ENCODE measurements around the gene SDC1. TPM values are rescaled to one million over a fixed set of nuclear protein-coding genes. Genes with fewer than 3 reads are reported as not detected.

The SDC1 gene
- total and polyA plus RNA-seq, 11 donors, result 0.15 to 2.2 (median 0.36) TPM; not detected in 1

DNA sequence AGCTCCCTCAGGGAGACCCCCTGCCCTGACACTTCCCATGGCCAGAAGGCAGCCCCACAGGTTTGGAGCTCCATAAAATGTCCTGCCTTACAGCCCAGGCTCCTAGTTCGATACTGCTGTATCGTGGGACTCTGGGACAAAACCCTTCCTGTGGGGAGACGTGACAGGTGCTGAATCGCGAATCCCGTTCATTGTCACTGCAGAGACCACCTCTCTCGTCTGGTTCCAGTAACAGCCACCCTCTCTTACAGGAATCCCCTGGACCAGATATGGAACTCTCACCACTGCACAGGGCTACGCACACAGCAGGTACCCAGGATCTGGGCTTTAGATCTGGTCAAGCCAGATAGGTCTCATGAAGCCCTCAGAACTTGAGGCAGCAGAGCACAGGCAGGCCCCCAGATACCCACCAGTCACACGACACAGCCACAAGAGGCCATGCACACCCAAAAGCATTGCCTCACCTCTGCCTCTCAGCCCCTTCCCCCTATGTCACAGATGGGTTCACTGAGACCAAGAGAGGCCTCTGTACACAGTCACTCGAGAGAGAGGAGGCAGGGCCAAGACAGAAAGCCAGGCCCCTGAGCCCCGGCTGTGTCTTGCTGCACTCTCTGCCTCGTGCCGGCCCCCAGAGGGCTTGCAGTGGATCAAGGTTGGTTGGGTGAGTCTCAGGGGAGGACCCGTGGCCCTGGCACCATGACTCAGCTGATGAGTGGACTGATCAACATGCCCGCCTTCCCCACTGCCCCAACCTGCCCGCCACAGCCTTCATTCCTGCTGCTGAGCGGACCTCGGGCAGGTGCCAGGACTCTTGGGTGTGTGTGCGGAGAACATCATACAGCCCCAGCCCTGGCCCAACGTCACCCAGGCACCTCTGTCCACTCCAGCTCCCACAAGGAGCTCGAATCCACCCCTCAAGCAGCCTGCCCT lies 7.6 kb downstream of the SDC1 start:
- Histone ChIP-seq H3K36me3 (no peaks in the 10 kb centered on the region), H3K4me1 (no peaks in the 10 kb centered on the region), H3K27me3 (peaks cover 0 to 3% (median 0%) of the 10 kb centered on the region in 9 donors), H3K27ac (no peak overlapping the region), H3K9me3 (no peaks in the 10 kb centered on the region), H3K4me3 (no peak overlapping the region)
- intact Hi-C loops (cut with DNase I), result loop anchor here in 1 of 10 donors (10.0 kb wide), 1 partner anchor 223 kb away; the partner anchor contains the start of gene WDR35
- ATAC-seq (no peak), DNase-seq (peak in 2 of 5 donors; percentile 9 to 56)
- 92 to 97% (median 93%) methylated on average over 18 to 21 of the region's 21 CpGs for WGBS, 4 donors
- no peak for TF ChIP-seq POLR2A (IDR thresholded peaks at IDR 0.05)
- TF ChIP-seq, protein P1, sequence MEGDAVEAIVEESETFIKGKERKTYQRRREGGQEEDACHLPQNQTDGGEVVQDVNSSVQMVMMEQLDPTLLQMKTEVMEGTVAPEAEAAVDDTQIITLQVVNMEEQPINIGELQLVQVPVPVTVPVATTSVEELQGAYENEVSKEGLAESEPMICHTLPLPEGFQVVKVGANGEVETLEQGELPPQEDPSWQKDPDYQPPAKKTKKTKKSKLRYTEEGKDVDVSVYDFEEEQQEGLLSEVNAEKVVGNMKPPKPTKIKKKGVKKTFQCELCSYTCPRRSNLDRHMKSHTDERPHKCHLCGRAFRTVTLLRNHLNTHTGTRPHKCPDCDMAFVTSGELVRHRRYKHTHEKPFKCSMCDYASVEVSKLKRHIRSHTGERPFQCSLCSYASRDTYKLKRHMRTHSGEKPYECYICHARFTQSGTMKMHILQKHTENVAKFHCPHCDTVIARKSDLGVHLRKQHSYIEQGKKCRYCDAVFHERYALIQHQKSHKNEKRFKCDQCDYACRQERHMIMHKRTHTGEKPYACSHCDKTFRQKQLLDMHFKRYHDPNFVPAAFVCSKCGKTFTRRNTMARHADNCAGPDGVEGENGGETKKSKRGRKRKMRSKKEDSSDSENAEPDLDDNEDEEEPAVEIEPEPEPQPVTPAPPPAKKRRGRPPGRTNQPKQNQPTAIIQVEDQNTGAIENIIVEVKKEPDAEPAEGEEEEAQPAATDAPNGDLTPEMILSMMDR (IDR thresholded peaks at IDR 0.05), result no peak

DNA sequence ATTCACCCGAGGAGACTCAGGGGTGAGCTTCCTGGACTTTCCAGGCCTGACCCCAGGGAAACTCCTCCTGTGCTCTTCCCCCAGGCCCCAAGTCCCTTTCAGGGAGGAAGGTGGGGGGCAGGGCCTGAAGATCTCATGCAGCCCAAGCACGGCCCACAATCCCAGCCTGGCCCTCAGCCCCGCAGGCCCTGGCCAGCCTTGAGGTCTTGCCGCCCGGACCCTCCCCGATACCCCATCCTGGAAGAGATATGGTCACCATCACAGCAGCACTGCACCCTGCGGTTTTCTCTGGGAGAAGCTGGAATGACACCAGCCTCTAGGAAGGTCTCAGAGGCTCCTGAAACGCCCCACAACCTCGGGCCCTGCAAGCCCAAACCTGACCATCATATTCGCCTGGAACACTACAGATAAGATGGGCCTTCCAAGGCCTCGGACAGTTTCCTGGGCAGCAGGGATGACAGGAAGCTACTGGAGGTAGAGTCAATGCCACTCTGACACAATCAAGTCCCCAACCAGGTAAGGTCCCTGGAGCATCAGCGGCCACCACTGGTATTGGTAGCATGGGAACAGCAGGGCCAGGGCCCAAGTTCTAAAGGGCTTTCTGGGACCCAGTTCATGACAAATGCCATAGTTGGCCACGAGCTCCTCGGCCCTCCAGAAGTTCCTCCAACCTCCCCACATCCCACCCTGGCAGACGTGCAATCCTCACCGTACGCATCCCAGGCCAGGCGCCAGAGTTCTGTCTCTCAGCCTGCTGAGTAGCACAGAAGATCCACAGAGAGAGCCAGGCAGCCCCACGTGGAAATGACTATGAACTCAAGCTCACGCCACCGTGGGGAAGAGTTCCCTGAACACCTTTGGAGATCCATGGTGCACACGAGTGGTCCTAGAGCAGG lies 8.6 kb downstream of the SDC1 start:
- no peak for TF ChIP-seq POLR2A (IDR thresholded peaks at IDR 0.05)
- TF ChIP-seq, protein P1 (IDR thresholded peaks at IDR 0.05), result no peak
- H3K9me3 ChIP-seq, result no peaks in the 10 kb centered on the region
- whole genome bisulfite sequencing, 4 donors, result 89 to 95% (median 91%) methylated on average over 18 to 22 of the region's 22 CpGs
- H3K4me3 ChIP-seq, result no peak overlapping the region
- no peaks in the 10 kb centered on the region for H3K27me3 ChIP-seq
- ATAC-seq (no peak), DNase-seq (peak in 2 of 5 donors; percentile 13 to 33)
- intact Hi-C loops (cut with DNase I), result loop anchor here in 1 of 10 donors (10.0 kb wide), 1 partner anchor 222 kb away; the partner anchor contains the start of gene WDR35
- no peak overlapping the region for H3K27ac ChIP-seq
- H3K36me3 ChIP-seq, result no peaks in the 10 kb centered on the region
- H3K4me1 ChIP-seq, result no peaks in the 10 kb centered on the region

DNA sequence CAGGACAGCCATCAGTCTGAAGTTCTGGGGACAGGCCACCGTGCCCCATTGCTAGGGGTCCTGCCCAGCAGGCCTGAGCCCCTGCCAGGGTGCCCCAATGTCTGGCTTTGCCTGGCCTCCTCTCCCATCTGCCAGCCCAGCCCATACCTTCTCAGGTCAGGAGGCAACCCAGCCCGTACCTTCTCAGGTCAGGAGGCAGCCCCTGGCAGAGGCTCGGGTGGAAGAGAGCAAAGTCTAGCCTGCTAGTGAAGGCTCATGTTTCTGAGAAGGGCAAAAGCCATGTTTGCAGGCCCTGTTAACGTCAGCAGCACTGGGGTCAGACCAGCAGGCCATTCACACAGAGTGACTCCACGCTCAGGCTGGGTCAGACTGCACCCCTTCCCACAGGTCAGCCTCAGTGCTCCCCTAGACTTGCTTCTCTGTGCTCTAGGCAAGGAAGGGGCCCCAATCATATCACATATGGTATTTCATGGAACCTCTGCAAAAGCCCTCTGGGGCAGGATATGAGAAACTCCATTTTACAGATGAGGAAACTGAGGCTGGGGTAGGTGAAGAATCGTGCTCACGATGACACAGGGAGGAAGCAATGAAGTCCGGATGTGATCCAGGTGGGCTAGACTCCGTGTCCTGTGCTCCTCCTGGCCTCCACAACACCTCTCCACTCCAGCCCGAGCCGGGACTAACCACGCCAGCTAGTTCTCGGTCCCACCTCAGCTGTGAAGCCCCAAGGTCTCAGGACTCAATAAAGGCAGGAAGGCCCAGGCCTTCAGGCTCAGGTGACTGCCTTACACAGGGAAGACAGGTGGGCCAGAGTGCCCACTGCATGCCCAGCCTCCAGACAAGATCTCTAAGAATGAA lies 9.5 kb downstream of the SDC1 start:
- 88 to 97% (median 92%) methylated on average over 12 to 13 of the region's 13 CpGs for WGBS, 4 donors
- no peak for ATAC-seq
- H3K36me3 ChIP-seq, result no peaks in the 10 kb centered on the region
- H3K4me3 ChIP-seq, result no peak overlapping the region
- TF ChIP-seq, protein P1 (IDR thresholded peaks at IDR 0.05), result no peak
- no peak for TF ChIP-seq POLR2A (IDR thresholded peaks at IDR 0.05)
- H3K27ac ChIP-seq, result no peak overlapping the region
- no peaks in the 10 kb centered on the region for H3K27me3 ChIP-seq
- H3K9me3 ChIP-seq, result no peaks in the 10 kb centered on the region
- intact Hi-C loops (cut with DNase I), result loop anchor here in 1 of 10 donors (10.0 kb wide), 1 partner anchor 221 kb away; the partner anchor contains the start of gene WDR35
- DNase-seq, result peak in 2 of 5 donors; percentile 4 to 34
- no peaks in the 10 kb centered on the region for H3K4me1 ChIP-seq
